Stimulated activated memory B cell treated with anti-CD40 and anti-IgM and Interleukin-4, amounts not matched to agents 10 μg/mL and 1 μg/mL and 100 μg/mL, for 72 hours (primary cell): ENCODE results near the gene KCNH8.

Source experiments
- ATAC-seq: fragments of 150-1000 bp; cut with Tn5 transposase; 2 replicates; pipeline ENCODE4 v1.10.0; 2021
- H3K27ac Mint-ChIP-seq: one replicate; pipeline ENCODE4 v1.8.0; 2022; ENCODE audit warnings: mild to moderate bottlenecking, mixed read lengths
- H3K27me3 Mint-ChIP-seq: one replicate; pipeline ENCODE4 v1.8.0; 2022; ENCODE audit warnings: mixed read lengths
- H3K36me3 Mint-ChIP-seq: one replicate; pipeline ENCODE4 v1.8.0; 2022; ENCODE audit warnings: mixed read lengths
- H3K4me1 Mint-ChIP-seq: one replicate; pipeline ENCODE4 v1.8.0; 2022; ENCODE audit warnings: mixed read lengths
- H3K4me3 Mint-ChIP-seq: one replicate; pipeline ENCODE4 v1.8.0; 2022; ENCODE audit warnings: mild to moderate bottlenecking, moderate library complexity, mixed read lengths
- H3K9me3 Mint-ChIP-seq: one replicate; pipeline ENCODE4 v1.8.0; 2022; ENCODE audit warnings: mixed read lengths

KCNH8 gene

DNA sequence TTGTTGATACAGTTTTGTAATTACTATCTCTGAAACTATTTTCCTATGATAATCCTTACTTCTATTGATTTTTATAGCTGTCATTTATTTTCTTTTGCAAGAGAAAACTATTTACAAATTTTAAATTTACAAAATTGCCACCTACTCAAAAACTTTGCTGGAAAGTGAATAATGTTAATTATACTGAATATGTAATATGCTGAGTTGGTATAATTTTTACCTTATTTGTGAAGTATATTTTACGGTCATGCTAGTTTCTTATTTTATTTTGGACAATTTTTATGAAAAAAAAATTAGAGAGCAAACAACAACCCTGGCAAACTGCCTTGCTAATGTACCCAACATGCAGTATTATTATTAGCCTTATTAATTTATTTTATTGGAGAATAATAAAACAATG, 2.9 kb downstream of the KCNH8 start:
- H3K27me3 Mint-ChIP-seq: no peaks in the 10 kb centered on the region
- no peaks in the 10 kb centered on the region for H3K36me3 Mint-ChIP-seq
- no peak overlapping the region for H3K27ac Mint-ChIP-seq
- no peak overlapping the region for H3K4me3 Mint-ChIP-seq
- ATAC-seq: no peak
- H3K9me3 Mint-ChIP-seq: no peaks in the 10 kb centered on the region
- peaks cover 12% of the 10 kb centered on the region for H3K4me1 Mint-ChIP-seq

DNA sequence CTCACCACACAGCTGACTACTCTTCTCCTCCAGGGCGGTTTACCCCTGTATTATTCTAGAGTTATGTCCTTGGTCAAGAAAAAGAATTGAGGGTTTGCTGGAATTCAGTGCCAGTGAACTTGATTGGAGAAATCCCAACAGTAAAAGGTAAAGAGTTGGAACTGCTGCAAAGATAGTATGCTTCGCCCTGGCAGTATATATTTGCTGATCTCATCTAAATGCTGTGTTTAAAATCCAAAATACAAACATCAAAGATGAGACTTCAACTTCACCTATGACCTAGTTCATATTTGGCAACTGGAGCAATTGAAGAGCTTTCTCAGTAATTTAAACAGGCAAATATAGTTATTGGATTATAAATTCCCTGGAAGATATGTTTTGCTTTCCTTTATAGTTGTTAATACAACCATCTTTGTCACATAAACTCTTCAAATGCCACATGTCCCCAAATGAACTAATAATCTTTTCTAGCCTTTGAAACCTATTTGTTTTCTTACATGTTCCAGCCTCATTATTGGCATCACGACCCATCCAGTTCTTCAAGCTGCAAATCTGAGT, 6.5 kb downstream of the KCNH8 start:
- Mint-ChIP-seq H3K4me3 (no peak overlapping the region), H3K27me3 (no peaks in the 10 kb centered on the region), H3K9me3 (no peaks in the 10 kb centered on the region), H3K4me1 (no peaks in the 10 kb centered on the region), H3K27ac (no peak overlapping the region), H3K36me3 (no peaks in the 10 kb centered on the region)
- no peak for ATAC-seq

DNA sequence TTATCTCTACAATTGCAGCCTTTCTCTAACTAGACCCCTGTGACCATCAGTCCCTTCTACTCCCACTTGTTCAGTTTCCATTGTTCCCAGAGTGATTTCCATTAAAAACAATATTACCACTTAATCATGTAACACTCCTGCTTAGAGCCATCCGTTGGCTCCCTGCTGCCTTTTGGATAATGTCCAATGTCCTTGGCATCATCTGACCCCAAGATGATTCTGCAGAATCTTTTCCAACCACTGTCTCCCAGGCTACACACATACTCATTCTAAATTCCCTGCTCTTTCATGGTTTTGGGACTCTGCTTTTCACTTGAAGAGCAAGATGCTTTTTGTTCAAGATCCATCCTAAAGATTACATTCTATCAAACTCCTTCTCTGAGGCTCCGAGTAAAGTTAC, 7.1 kb downstream of the KCNH8 start:
- ATAC-seq: no peak
- no peaks in the 10 kb centered on the region for H3K27me3 Mint-ChIP-seq
- H3K27ac Mint-ChIP-seq: no peak overlapping the region
- H3K4me1 Mint-ChIP-seq: no peaks in the 10 kb centered on the region
- H3K36me3 Mint-ChIP-seq: no peaks in the 10 kb centered on the region
- no peak overlapping the region for H3K4me3 Mint-ChIP-seq
- H3K9me3 Mint-ChIP-seq: no peaks in the 10 kb centered on the region

DNA sequence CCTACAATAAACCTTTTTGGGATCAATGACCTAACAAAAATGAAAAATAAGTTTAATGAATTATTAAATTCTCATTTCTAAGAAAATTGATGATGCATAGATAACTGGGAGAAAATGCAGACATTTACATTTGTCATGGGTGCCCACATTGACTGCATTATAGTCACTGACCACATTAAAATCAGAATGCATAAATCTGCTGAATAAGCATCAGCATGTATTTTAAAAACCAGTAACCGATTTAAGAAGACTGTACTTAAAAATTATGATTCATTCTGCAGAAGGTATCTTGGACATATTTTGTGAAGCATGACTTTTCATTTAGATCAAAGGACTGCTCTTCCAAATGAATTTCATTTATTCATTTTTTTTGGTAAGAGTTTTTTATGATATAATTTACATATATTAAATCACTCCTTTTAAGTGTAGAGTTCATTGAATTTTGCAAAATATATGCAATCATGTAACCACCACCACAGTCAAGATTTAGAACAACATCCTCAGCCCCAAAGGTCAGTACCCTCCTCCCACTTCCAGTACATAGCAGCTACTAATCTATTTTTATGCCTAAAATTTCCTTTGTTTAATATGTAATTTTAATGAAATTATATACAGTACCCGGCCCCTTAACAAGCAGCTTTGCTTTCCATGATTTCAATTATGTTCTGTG, 11.8 kb downstream of the KCNH8 start:
- Mint-ChIP-seq H3K36me3 (no peaks in the 10 kb centered on the region), H3K4me1 (no peaks in the 10 kb centered on the region), H3K27me3 (no peaks in the 10 kb centered on the region), H3K9me3 (no peaks in the 10 kb centered on the region), H3K4me3 (no peak overlapping the region), H3K27ac (no peak overlapping the region)
- ATAC-seq: no peak

DNA sequence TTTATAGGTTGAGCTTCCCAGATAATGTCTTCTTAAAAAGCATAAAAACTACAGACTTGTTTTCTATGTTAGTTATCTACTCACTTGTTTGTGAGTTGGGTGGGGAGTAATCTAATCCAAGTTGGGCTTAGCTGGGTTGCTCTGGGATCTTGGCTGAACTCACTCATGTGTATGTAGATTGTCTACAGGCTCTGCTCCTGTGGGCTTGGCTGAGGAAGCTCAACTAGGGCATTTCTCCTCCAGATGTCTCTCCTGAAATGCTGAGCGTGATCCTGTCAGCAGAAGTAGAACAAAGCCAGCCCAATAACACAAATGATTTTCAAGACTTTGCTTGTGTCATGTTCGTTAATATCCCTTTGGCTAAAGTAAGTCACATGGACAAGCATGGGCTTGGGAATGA, 17.3 kb downstream of the KCNH8 start:
- Mint-ChIP-seq H3K27ac (no peak overlapping the region), H3K36me3 (no peaks in the 10 kb centered on the region), H3K4me1 (no peaks in the 10 kb centered on the region), H3K27me3 (no peaks in the 10 kb centered on the region), H3K9me3 (no peaks in the 10 kb centered on the region), H3K4me3 (no peak overlapping the region)
- ATAC-seq: no peak

- H3K27me3 Mint-ChIP-seq: no peaks in the 10 kb centered on the region
- no peak for ATAC-seq
- no peaks in the 10 kb centered on the region for H3K4me1 Mint-ChIP-seq
- H3K4me3 Mint-ChIP-seq: no peak overlapping the region
- H3K27ac Mint-ChIP-seq: no peak overlapping the region
- H3K9me3 Mint-ChIP-seq: no peaks in the 10 kb centered on the region
- H3K36me3 Mint-ChIP-seq: no peaks in the 10 kb centered on the region
Observed at GRCh38 chr3:19171794-19172193, 23.5 kb downstream of the KCNH8 start.

GRCh38 chr3:19173945-19174344, 25.6 kb downstream of the KCNH8 start:
- Mint-ChIP-seq H3K27ac (no peak overlapping the region), H3K4me1 (no peaks in the 10 kb centered on the region), H3K9me3 (no peaks in the 10 kb centered on the region), H3K4me3 (no peak overlapping the region), H3K27me3 (no peaks in the 10 kb centered on the region), H3K36me3 (no peaks in the 10 kb centered on the region)
- ATAC-seq: no peak

- Mint-ChIP-seq H3K4me3 (no peak overlapping the region), H3K27ac (no peak overlapping the region)
Observed at GRCh38 chr3:19183584-19183983, 35.3 kb downstream of the KCNH8 start.

GRCh38 chr3:19190126-19190525, 41.8 kb downstream of the KCNH8 start:
- H3K4me3 Mint-ChIP-seq: no peak overlapping the region
- no peaks in the 10 kb centered on the region for H3K9me3 Mint-ChIP-seq
- no peak for ATAC-seq
- no peaks in the 10 kb centered on the region for H3K36me3 Mint-ChIP-seq
- no peak overlapping the region for H3K27ac Mint-ChIP-seq
- no peaks in the 10 kb centered on the region for H3K27me3 Mint-ChIP-seq
- peaks cover 10% of the 10 kb centered on the region for H3K4me1 Mint-ChIP-seq

More at GRCh38 chr3:19183584-19183983, 35.3 kb downstream of the KCNH8 start:
- Mint-ChIP-seq H3K4me1 (peaks cover 8% of the 10 kb centered on the region), H3K27me3 (no peaks in the 10 kb centered on the region), H3K36me3 (no peaks in the 10 kb centered on the region), H3K9me3 (no peaks in the 10 kb centered on the region)
- ATAC-seq: no peak

GRCh38 chr3:19190602-19191001, 42.3 kb downstream of the KCNH8 start:
- Mint-ChIP-seq H3K36me3 (no peaks in the 10 kb centered on the region), H3K27me3 (no peaks in the 10 kb centered on the region), H3K9me3 (no peaks in the 10 kb centered on the region), H3K4me1 (peaks cover 10% of the 10 kb centered on the region), H3K4me3 (no peak overlapping the region), H3K27ac (no peak overlapping the region)
- ATAC-seq: peak; percentile 61

GRCh38 chr3:19199131-19199530, 50.8 kb downstream of the KCNH8 start:
- Mint-ChIP-seq H3K27me3 (no peaks in the 10 kb centered on the region), H3K4me3 (no peak overlapping the region), H3K36me3 (no peaks in the 10 kb centered on the region), H3K9me3 (no peaks in the 10 kb centered on the region), H3K27ac (no peak overlapping the region), H3K4me1 (no peaks in the 10 kb centered on the region)
- no peak for ATAC-seq

DNA sequence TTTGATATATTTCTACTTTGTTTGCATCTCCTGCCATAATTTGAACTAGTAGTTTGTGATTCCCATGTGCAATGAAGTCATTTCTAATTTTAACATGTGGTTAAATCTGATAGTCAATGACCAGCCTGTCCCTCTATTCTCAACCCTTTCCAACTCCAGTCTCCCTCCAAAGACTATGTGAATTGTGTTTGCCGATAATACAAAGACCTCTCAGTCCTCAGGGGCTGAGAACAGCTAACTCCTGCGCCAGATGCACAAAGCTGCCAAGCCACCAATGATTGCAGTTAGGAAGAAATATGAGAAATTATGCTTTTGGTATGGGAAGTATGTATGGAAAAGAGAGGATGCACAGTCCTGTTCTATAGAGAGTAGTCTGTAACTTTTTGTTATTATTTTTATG, 54.0 kb downstream of the KCNH8 start:
- no peaks in the 10 kb centered on the region for H3K4me1 Mint-ChIP-seq
- H3K27me3 Mint-ChIP-seq: no peaks in the 10 kb centered on the region
- H3K9me3 Mint-ChIP-seq: no peaks in the 10 kb centered on the region
- ATAC-seq: no peak
- H3K4me3 Mint-ChIP-seq: no peak overlapping the region
- H3K36me3 Mint-ChIP-seq: no peaks in the 10 kb centered on the region
- H3K27ac Mint-ChIP-seq: no peak overlapping the region

DNA sequence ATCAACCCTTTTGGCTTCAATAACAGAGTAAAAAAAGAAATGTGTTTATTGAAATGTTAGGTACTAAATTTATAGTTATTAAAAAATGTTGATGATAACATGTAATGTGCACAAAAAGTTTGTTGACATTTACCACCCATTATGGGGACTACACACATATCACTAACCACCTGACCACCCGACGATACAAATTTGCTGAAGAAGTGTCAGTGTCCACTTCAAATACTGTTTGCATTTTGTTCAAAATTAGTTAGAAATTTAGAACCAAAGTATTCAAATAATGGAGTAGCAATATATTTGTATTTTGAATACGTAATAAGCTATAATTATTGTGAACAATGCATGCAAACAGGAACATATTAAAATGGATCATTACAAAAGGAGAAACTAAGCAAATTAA, 54.4 kb downstream of the KCNH8 start:
- H3K36me3 Mint-ChIP-seq: no peaks in the 10 kb centered on the region
- H3K27ac Mint-ChIP-seq: no peak overlapping the region
- ATAC-seq: no peak
- H3K9me3 Mint-ChIP-seq: no peaks in the 10 kb centered on the region
- H3K27me3 Mint-ChIP-seq: no peaks in the 10 kb centered on the region
- H3K4me1 Mint-ChIP-seq: no peaks in the 10 kb centered on the region
- H3K4me3 Mint-ChIP-seq: no peak overlapping the region

DNA sequence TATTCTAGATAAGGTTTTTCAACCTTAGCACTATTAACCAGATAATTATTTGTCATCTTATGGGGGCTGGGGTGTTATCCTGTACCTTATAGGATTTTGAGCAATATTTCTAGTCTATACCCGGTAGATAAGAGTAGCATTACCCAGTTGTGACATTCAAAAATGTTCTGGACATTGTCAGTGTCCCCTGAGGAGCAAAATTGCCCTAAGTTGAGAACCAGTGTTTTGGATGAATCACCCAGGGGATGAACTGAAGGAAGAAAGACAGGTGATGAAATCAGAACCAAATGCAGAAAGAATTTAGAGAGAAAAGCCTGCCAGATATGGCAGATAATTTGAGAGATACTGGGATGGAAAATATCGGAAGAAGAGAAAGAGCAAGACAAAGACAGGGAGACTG, 58.2 kb downstream of the KCNH8 start:
- H3K4me3 Mint-ChIP-seq: no peak overlapping the region
- no peaks in the 10 kb centered on the region for H3K9me3 Mint-ChIP-seq

GRCh38 chr3:19213603-19214220, 65.4 kb downstream of the KCNH8 start:
- H3K36me3 Mint-ChIP-seq: no peaks in the 10 kb centered on the region
- peaks cover 8% of the 10 kb centered on the region for H3K4me1 Mint-ChIP-seq
- peak; percentile 65 for ATAC-seq
- no peaks in the 10 kb centered on the region for H3K27me3 Mint-ChIP-seq
- no peak overlapping the region for H3K27ac Mint-ChIP-seq
- H3K9me3 Mint-ChIP-seq: no peaks in the 10 kb centered on the region
- H3K4me3 Mint-ChIP-seq: no peak overlapping the region

More for the DNA sequence above, 58.2 kb downstream of the KCNH8 start:
- H3K27ac Mint-ChIP-seq: no peak overlapping the region
- no peak for ATAC-seq
- no peaks in the 10 kb centered on the region for H3K27me3 Mint-ChIP-seq
- no peaks in the 10 kb centered on the region for H3K4me1 Mint-ChIP-seq
- H3K36me3 Mint-ChIP-seq: no peaks in the 10 kb centered on the region

- H3K36me3 Mint-ChIP-seq: no peaks in the 10 kb centered on the region
- H3K27ac Mint-ChIP-seq: no peak overlapping the region
- no peaks in the 10 kb centered on the region for H3K9me3 Mint-ChIP-seq
- H3K27me3 Mint-ChIP-seq: no peaks in the 10 kb centered on the region
- no peak overlapping the region for H3K4me3 Mint-ChIP-seq
- no peak for ATAC-seq
- H3K4me1 Mint-ChIP-seq: peaks cover 8% of the 10 kb centered on the region
Observed at GRCh38 chr3:19215427-19215826, 67.1 kb downstream of the KCNH8 start.
